Osteoblast (primary cell): ENCODE data around the gene PPP1R9A. TPM values are rescaled to one million over a fixed set of nuclear protein-coding genes. Genes with fewer than 3 reads are reported as not detected.

Experiments
- DNase-seq: peaks from one replicate; pipeline ENCODE4 v3.0.0; 2011; ENCODE audit warnings: low spot score, mixed read lengths; ENCODE audit not compliant: insufficient read length; ENCODE audit errors: missing footprints
- H2AFZ ChIP-seq: 2 replicates; pipeline ENCODE4 v1.6.0; 2011; ENCODE audit warnings: mild to moderate bottlenecking, low read length
- H3K27ac ChIP-seq: 2 replicates; pipeline ENCODE4 v1.5.1; 2011; ENCODE audit warnings: mild to moderate bottlenecking, low read depth, low read length, moderate library complexity
- H3K27me3 ChIP-seq: 2 replicates; pipeline ENCODE4 v1.6.0; 2012; ENCODE audit warnings: mild to moderate bottlenecking, control low read depth, inconsistent platforms, low read length, moderate library complexity; ENCODE audit not compliant: insufficient read depth
- H3K36me3 ChIP-seq: 2 replicates; pipeline ENCODE4 v1.5.1; 2011; ENCODE audit warnings: mild to moderate bottlenecking, low read length, control low read depth, moderate library complexity; ENCODE audit not compliant: insufficient read depth
- H3K4me1 ChIP-seq: 2 replicates; pipeline ENCODE4 v1.5.1; 2011; ENCODE audit warnings: mild to moderate bottlenecking, low read length, control low read depth, moderate library complexity; ENCODE audit not compliant: insufficient read depth
- H3K4me2 ChIP-seq: 2 replicates; pipeline ENCODE4 v1.6.0; 2011; ENCODE audit warnings: mild to moderate bottlenecking, low read length; ENCODE audit not compliant: insufficient read depth
- H3K4me3 ChIP-seq: fragments of 200-600 bp; sonication (generic); 3 replicates; pipeline ENCODE4 v1.5.1; 2012; ENCODE audit warnings: mild to moderate bottlenecking, low read length, inconsistent platforms; ENCODE audit not compliant: insufficient read depth
- H3K79me2 ChIP-seq: 2 replicates; pipeline ENCODE4 v1.6.0; 2012; ENCODE audit warnings: mild to moderate bottlenecking, low read length, control low read depth, inconsistent platforms; ENCODE audit not compliant: insufficient read depth
- H3K9me3 ChIP-seq: 2 replicates; pipeline ENCODE4 v1.5.1; 2011; ENCODE audit warnings: low read depth, low read length, control low read depth
- H4K20me1 ChIP-seq: 2 replicates; pipeline ENCODE4 v1.6.0; 2012; ENCODE audit warnings: mild to moderate bottlenecking, low read length, control low read depth; ENCODE audit not compliant: insufficient read depth
- total RNA-seq: library from RNA; depleted of rRNA; stranded (reverse); fragments of >200 nt; gene quantifications from 2 replicates; pipeline ENCODE4 v1.2.3, GENCODE V29; 2012
- TF ChIP-seq, protein P1 (sequence below): IDR thresholded peaks from 2 replicates; pipeline ENCODE4 v1.5.1; 2011; ENCODE audit warnings: mild to moderate bottlenecking, low read depth, low read length, moderate library complexity; ENCODE audit errors: extremely low read depth

The PPP1R9A gene
- total RNA-seq, 1 donor, result under 0.01 TPM

DNA sequence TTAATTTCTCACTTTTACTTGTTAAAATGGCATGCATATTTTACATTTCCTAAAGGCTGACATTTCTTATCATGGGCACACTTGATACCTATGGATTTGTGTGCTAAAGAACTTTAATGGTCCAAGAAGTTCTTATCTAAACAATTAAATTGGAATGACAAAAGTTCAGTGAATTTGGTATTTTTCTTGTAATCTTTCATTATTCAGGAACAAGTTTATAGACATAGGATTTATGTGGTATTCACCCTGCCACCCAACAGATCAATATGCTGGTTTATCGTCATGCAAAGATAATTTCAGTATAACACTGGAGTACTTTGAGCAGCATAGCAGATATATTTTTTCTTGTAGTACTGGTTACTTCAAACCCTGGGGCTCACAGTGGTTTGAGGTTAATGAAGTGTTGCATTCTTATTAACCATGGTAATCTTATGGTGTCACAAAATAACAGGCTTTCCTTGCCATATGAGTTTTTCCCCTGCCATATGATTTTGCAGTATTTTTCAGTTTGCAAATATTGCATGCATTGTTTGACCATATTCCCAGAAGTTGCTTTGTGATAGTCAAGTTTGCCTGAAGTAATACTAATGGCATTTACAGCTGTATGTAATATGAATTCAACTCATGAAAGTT is 148.8 kb downstream of the PPP1R9A start:
- Histone ChIP-seq H2AFZ (no peak overlapping the region), H3K4me2 (no peak overlapping the region), H3K4me3 (no peak overlapping the region), H3K27me3 (peaks cover 6% of the 10 kb centered on the region), H3K9me3 (no peaks in the 10 kb centered on the region), H3K4me1 (no peaks in the 10 kb centered on the region), H4K20me1 (no peaks in the 10 kb centered on the region), H3K27ac (no peak overlapping the region), H3K36me3 (no peaks in the 10 kb centered on the region), H3K79me2 (no peaks in the 10 kb centered on the region)
- DNase-seq, result no peak
- TF ChIP-seq, protein P1, sequence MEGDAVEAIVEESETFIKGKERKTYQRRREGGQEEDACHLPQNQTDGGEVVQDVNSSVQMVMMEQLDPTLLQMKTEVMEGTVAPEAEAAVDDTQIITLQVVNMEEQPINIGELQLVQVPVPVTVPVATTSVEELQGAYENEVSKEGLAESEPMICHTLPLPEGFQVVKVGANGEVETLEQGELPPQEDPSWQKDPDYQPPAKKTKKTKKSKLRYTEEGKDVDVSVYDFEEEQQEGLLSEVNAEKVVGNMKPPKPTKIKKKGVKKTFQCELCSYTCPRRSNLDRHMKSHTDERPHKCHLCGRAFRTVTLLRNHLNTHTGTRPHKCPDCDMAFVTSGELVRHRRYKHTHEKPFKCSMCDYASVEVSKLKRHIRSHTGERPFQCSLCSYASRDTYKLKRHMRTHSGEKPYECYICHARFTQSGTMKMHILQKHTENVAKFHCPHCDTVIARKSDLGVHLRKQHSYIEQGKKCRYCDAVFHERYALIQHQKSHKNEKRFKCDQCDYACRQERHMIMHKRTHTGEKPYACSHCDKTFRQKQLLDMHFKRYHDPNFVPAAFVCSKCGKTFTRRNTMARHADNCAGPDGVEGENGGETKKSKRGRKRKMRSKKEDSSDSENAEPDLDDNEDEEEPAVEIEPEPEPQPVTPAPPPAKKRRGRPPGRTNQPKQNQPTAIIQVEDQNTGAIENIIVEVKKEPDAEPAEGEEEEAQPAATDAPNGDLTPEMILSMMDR, result no peak

DNA sequence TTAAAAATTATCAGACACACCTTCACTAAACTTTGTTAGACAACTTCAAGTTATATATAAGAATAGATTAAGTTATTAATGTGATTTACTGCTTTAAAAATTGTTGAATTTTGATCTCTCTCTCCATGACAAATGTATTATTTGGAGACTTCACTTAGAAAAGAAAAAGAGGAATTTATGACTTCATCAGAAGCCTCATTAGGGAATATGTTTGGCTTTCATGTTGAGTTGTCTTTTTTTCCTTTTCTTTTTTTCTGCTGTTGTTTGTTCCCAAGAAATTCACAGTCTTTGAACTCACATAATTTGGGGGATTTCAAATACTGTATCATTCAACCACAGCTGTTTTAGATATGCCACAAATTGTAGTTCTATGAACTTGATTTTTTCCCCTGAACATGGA is 149.5 kb downstream of the PPP1R9A start:
- H3K27me3 ChIP-seq, result peaks cover 6% of the 10 kb centered on the region
- TF ChIP-seq, protein P1, result no peak
- DNase-seq, result no peak
- no peaks in the 10 kb centered on the region for H3K9me3 ChIP-seq
- H3K36me3 ChIP-seq, result no peaks in the 10 kb centered on the region
- H3K79me2 ChIP-seq, result no peaks in the 10 kb centered on the region
- no peak overlapping the region for H2AFZ ChIP-seq
- H3K4me2 ChIP-seq, result no peak overlapping the region
- no peak overlapping the region for H3K4me3 ChIP-seq
- no peaks in the 10 kb centered on the region for H4K20me1 ChIP-seq
- H3K27ac ChIP-seq, result no peak overlapping the region
- H3K4me1 ChIP-seq, result no peaks in the 10 kb centered on the region

DNA sequence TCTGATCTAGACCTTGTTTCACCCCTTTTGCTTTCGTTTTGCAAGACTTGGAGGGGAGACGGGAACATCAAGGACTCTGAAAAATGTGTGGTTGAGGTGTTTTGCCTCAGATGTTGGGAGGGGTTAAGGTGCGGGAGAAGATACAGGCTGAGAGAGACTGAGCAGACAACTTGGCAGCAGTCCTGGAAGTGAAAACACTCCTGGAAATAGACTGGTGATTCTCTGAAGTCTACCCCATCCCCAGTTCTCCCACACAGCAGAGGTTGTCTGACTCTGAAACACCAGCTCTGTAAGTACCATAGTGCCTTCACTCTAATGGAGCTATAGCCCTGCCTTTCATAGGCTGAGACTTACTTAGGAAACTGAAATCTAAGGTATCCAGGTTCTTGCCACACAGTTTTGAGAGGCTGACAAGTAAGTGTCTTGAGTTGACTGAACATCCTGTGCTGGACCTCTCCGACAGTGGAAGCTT is 152.5 kb downstream of the PPP1R9A start:
- no peak for DNase-seq
- Histone ChIP-seq H3K4me3 (no peak overlapping the region), H3K27ac (no peak overlapping the region), H3K9me3 (no peaks in the 10 kb centered on the region), H3K4me1 (no peaks in the 10 kb centered on the region), H4K20me1 (no peaks in the 10 kb centered on the region), H2AFZ (no peak overlapping the region), H3K79me2 (no peaks in the 10 kb centered on the region), H3K36me3 (no peaks in the 10 kb centered on the region), H3K4me2 (peak overlapping the region; percentile 10), H3K27me3 (peaks cover 6% of the 10 kb centered on the region)
- TF ChIP-seq, protein P1, result no peak

DNA sequence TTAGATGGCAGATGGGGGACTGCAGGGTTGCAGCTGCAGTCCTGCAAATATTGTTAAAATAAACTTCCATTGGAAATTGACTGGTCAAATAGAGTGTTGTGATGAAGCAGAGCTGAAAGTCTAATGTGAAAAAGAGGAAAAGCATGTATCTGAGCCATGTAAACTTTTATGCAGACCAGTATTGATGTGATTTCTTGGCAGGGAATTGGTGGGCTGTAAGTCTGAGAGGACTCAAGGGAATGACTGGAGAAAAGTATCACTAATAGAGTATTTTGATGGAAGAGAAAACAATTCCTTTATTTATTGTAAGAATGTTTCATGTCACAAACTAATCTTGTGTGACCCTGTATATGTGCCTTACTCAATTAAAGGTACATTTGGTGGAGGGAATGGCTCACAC is 155.5 kb downstream of the PPP1R9A start:
- no peaks in the 10 kb centered on the region for H3K79me2 ChIP-seq

More for the DNA sequence above, 155.5 kb downstream of the PPP1R9A start:
- Histone ChIP-seq H3K4me1 (no peaks in the 10 kb centered on the region), H3K27me3 (peaks cover 2% of the 10 kb centered on the region), H3K4me2 (no peak overlapping the region), H3K4me3 (no peak overlapping the region), H3K9me3 (no peaks in the 10 kb centered on the region), H3K27ac (no peak overlapping the region), H4K20me1 (no peaks in the 10 kb centered on the region), H2AFZ (no peak overlapping the region), H3K36me3 (no peaks in the 10 kb centered on the region)
- DNase-seq, result no peak
- TF ChIP-seq, protein P1, result no peak
